Measurements from ENCODE around the gene BMAL2. TPM values are rescaled to one million over a fixed set of nuclear protein-coding genes. Genes with fewer than 3 reads are reported as not detected.

Gene BMAL2
- total and polyA plus RNA-seq, 2 experiments from 2014 or later = 5.5 to 18.2 TPM

- H3K4me2 ChIP-seq = no peak overlapping the region
- H3K27ac Mint-ChIP-seq = no peak overlapping the region
- no peaks in the 10 kb centered on the region for H3K27me3 ChIP-seq (ENCODE audit: insufficient read depth)
- ATAC-seq (no peak), DNase-seq (ENCODE audit: low spot score) (no peak)
- no peak overlapping the region for H3K4me3 ChIP-seq
- no peaks in the 10 kb centered on the region for H3K36me3 ChIP-seq (ENCODE audit: insufficient read depth)
- H3K9me2 ChIP-seq (ENCODE audit: insufficient read depth) = no peaks in the 10 kb centered on the region
- peaks cover 22% of the 10 kb centered on the region for H3K4me1 Mint-ChIP-seq
- H3K4me1 ChIP-seq (ENCODE audit: insufficient read depth) = peaks cover 21% of the 10 kb centered on the region
- H3K27me3 Mint-ChIP-seq (ENCODE audit: insufficient read depth, low read depth, poor library complexity) = no peaks in the 10 kb centered on the region
- H3K4me3 Mint-ChIP-seq = no peak overlapping the region
- no peak overlapping the region for H3K27ac ChIP-seq (ENCODE audit: low read depth)
- no peak overlapping the region for H2AFZ ChIP-seq
- no peaks in the 10 kb centered on the region for H3F3A ChIP-seq (replicated peaks; ENCODE audit: low read depth)
- peaks cover 14% of the 10 kb centered on the region for H3K79me2 ChIP-seq (replicated peaks; ENCODE audit: insufficient read depth)
- peaks cover 8% of the 10 kb centered on the region; the same call in 2 of the 3 replicates for H3K9me3 Mint-ChIP-seq
- TF ChIP-seq ZNF114 (CRISPR knock-in tag; IDR thresholded peaks at IDR 0.05) = no peak
- H3K36me3 Mint-ChIP-seq (ENCODE audit: low read depth) = peaks cover 33% of the 10 kb centered on the region
- no peaks in the 10 kb centered on the region for H4K20me1 ChIP-seq (replicated peaks; ENCODE audit: insufficient read depth)
These were observed 35.1 kb upstream of the BMAL2 start for GRCh38 chr12:27297566-27297965.

GRCh38 chr12:27299102-27299501, 33.5 kb upstream of the BMAL2 start:
- no peak for DNase-seq (ENCODE audit: low spot score)
- Mint-ChIP-seq H3K4me1 (peaks cover 8% of the 10 kb centered on the region), H3K9me3 (peaks cover 8% of the 10 kb centered on the region; the same call in 2 of the 3 replicates), H3K27ac (peak overlapping the region; percentile 5; the same call in 1 of the 2 replicates), H3K4me3 (no peak overlapping the region), H3K36me3 (ENCODE audit: low read depth) (peaks cover 33% of the 10 kb centered on the region), H3K27me3 (ENCODE audit: insufficient read depth, low read depth, poor library complexity) (no peaks in the 10 kb centered on the region)
- no peaks in the 10 kb centered on the region for H3K9me2 ChIP-seq (ENCODE audit: insufficient read depth)
- no peak overlapping the region for H3K4me3 ChIP-seq
- peaks cover 9% of the 10 kb centered on the region; the same call in 1 of the 2 replicates for H3K79me2 ChIP-seq (replicated peaks; ENCODE audit: insufficient read depth)
- H4K20me1 ChIP-seq (replicated peaks; ENCODE audit: insufficient read depth) = no peaks in the 10 kb centered on the region
- no peak overlapping the region for H3K27ac ChIP-seq (ENCODE audit: low read depth)
- no peaks in the 10 kb centered on the region for H3K27me3 ChIP-seq (ENCODE audit: insufficient read depth)
- no peak overlapping the region for H2AFZ ChIP-seq
- no peaks in the 10 kb centered on the region for H3F3A ChIP-seq (replicated peaks; ENCODE audit: low read depth)
- no peak overlapping the region for H3K4me2 ChIP-seq
- H3K4me1 ChIP-seq (ENCODE audit: insufficient read depth) = 0 out of 2 replicates have a peak, but pooled peaks cover 10% of the 10 kb centered on the region
- ATAC-seq = no peak
- TF ChIP-seq NANOG (IDR thresholded peaks at IDR 0.05; ENCODE audit: borderline replicate concordance) (no peak), ZNF462 (CRISPR knock-in tag; IDR thresholded peaks at IDR 0.05) (no peak), STAT1 (IDR thresholded peaks at IDR 0.05; ENCODE audit: unreplicated experiment) (no peak), ZNF331 (CRISPR knock-in tag; IDR thresholded peaks at IDR 0.05; ENCODE audit: low read depth) (no peak), JUNB (IDR thresholded peaks at IDR 0.05; ENCODE audit: unreplicated experiment) (no peak), EZH2phosphoT487 (IDR thresholded peaks at IDR 0.05; ENCODE audit: unreplicated experiment) (no peak), POLR2AphosphoS5 (IDR thresholded peaks at IDR 0.05; ENCODE audit: low read depth) (no peak), CTCF (conservative IDR thresholded peaks at IDR 0.05; ENCODE audit: low read depth in 2 of 2) (no peak), ETS1 (IDR thresholded peaks at IDR 0.05) (no peak)
- no peaks in the 10 kb centered on the region for H3K36me3 ChIP-seq (ENCODE audit: insufficient read depth)
